ENCODE data around the gene FAM162A. TPM values are rescaled to one million over a fixed set of nuclear protein-coding genes. Genes with fewer than 3 reads are reported as not detected.

FAM162A gene
- total and polyA plus RNA-seq, 11 donors, result 46.7 to 269 (median 109) TPM

DNA sequence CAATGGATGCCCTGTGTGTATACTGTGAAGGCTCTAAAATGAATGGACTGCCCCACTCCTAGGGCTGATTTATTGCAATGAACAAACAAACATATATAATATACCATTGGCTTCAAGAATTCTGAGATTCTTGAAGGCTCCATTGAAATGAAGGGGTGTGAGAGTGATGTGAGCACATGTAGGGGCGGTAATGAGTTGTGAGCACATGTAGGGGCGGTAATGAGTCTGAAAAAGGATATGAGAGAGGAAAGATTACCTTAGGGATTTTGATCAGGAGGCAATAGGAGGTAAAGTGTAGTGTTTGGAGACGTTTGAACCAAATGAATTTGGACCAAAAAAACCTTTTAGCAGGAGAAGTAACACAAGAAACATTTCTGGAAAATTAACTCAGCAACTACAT is 3.7 kb downstream of the FAM162A start:
- Histone ChIP-seq H3K27ac (no peak overlapping the region), H3K4me1 (peaks cover 0 to 45% (median 14%) of the 10 kb centered on the region in 12 donors), H3K9me3 (no peaks in the 10 kb centered on the region), H3K4me3 (no peak overlapping the region), H3K27me3 (no peaks in the 10 kb centered on the region), H3K36me3 (peaks cover 0 to 3% (median 0%) of the 10 kb centered on the region in 9 donors)
- intact Hi-C loops (cut with DNase I), result loop anchor here in 2 of 10 donors (10.0 kb wide), 2 partner anchors 643 to 843 kb away; partner anchors contain the start of genes GOLGB1 (in 1 of the 2) and POLQ (in 1 of the 2)
- WGBS, 4 donors, result 82 to 86% (median 84%) methylated on average over 3 of the region's 3 CpGs
- ATAC-seq (no peak), DNase-seq (no peak)
- TF ChIP-seq POLR2A (IDR thresholded peaks at IDR 0.05), result no peak
- TF ChIP-seq, protein P1, sequence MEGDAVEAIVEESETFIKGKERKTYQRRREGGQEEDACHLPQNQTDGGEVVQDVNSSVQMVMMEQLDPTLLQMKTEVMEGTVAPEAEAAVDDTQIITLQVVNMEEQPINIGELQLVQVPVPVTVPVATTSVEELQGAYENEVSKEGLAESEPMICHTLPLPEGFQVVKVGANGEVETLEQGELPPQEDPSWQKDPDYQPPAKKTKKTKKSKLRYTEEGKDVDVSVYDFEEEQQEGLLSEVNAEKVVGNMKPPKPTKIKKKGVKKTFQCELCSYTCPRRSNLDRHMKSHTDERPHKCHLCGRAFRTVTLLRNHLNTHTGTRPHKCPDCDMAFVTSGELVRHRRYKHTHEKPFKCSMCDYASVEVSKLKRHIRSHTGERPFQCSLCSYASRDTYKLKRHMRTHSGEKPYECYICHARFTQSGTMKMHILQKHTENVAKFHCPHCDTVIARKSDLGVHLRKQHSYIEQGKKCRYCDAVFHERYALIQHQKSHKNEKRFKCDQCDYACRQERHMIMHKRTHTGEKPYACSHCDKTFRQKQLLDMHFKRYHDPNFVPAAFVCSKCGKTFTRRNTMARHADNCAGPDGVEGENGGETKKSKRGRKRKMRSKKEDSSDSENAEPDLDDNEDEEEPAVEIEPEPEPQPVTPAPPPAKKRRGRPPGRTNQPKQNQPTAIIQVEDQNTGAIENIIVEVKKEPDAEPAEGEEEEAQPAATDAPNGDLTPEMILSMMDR (IDR thresholded peaks at IDR 0.05), result no peak

DNA sequence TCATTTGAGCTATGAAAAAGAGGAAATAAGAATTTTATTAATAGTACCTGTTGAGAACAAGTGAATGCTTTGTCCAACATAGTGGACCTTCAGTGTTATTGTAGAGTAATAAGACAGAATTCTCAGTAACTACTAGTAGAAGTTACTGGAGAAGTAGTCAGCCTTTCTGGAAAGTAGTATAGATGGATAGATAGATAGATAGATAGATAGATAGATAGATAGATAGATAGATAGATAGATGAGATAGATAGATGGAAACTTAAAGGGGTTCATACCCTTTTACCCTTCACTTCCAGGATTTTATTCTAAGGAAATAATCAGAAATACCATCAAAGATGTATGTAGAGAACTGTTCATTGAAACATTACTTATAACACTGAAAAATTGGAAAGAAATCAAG is 5.2 kb downstream of the FAM162A start:
- TF ChIP-seq, protein P1 (IDR thresholded peaks at IDR 0.05), result no peak
- TF ChIP-seq POLR2A (IDR thresholded peaks at IDR 0.05), result no peak
- no peaks in the 10 kb centered on the region for H3K27me3 ChIP-seq
- peaks cover 0 to 51% (median 18%) of the 10 kb centered on the region in 12 donors for H3K4me1 ChIP-seq
- intact Hi-C loops (cut with DNase I), result loop anchor here in 2 of 10 donors (10.0 kb wide), 2 partner anchors 644 to 844 kb away; partner anchors contain the start of genes GOLGB1 (in 1 of the 2) and POLQ (in 1 of the 2)
- H3K27ac ChIP-seq, result no peak overlapping the region
- H3K4me3 ChIP-seq, result no peak overlapping the region
- no peaks in the 10 kb centered on the region for H3K9me3 ChIP-seq
- ATAC-seq (no peak), DNase-seq (no peak)
- peaks cover 0 to 7% (median 0%) of the 10 kb centered on the region in 9 donors for H3K36me3 ChIP-seq

DNA sequence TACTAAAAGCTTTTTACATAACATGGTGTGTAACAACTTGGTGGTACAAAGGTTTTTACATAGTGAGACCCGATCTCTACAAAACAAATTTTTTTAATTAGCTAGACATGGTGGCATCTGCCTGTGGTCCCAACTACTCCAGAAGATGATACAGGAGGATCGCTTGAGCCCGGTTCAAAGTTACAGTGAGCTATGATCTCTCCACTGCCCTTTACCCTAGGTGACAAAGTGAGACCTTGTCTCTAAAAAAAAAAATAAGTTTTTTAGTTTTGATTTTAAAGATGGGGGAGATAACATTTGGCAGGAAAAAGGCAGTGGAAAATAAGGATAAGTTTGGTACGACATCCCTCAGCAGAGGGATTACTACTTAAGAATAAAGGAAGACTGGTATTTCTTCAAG is 5.9 kb downstream of the FAM162A start:
- Histone ChIP-seq H3K27ac (peak overlapping the region in 5 of 12 donors; percentile 18 to 42 (median 38)), H3K4me3 (no peak overlapping the region), H3K36me3 (peaks cover 0 to 7% (median 0%) of the 10 kb centered on the region in 9 donors), H3K27me3 (no peaks in the 10 kb centered on the region), H3K4me1 (peaks cover 0 to 45% (median 16%) of the 10 kb centered on the region in 12 donors), H3K9me3 (no peaks in the 10 kb centered on the region)
- TF ChIP-seq, protein P1 (IDR thresholded peaks at IDR 0.05), result no peak
- TF ChIP-seq POLR2A (IDR thresholded peaks at IDR 0.05), result no peak
- 74 to 86% (median 80%) methylated on average over 4 of the region's 4 CpGs for WGBS, 4 donors
- ATAC-seq (no peak), DNase-seq (no peak)
- intact Hi-C loops (cut with DNase I), result loop anchor here in 6 of 10 donors (2.0 to 10.0 kb wide), 5 partner anchors 287 to 845 kb away; partner anchors contain the start of genes GOLGB1 (in 1 of the 6), PARP14 (in 1 of the 6) and POLQ (in 1 of the 6)

DNA sequence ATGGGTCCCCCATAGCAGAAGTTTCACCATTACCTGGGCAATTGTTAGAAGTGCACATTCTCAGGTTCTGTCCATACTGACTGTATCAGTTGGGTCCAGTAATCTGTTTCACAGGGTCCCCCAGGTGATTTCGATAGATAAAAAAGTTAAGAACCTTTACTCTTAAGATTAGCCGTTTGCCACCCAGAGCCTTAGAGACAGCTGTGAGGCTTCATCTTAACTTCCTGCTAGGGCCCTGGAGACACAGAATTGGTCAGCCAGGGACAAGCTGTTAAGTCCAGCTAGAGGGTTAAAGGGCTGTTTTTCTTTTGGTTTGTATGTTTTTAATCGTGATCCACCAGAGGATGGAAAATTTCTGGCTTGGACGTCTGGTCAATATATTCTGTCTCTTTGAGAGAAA is 6.7 kb downstream of the FAM162A start:
- whole genome bisulfite sequencing, 4 donors, result 31 to 49% (median 40%) methylated on average over 4 of the region's 4 CpGs
- intact Hi-C loops (cut with DNase I), result loop anchor here in 5 of 10 donors (2.0 to 10.0 kb wide), 3 partner anchors 287 to 294 kb away; partner anchors contain the start of gene PARP14 (in 1 of the 5)
- DNase-seq (peak in 2 of 5 donors; percentile 23 to 27), ATAC-seq (peak in 2 of 4 donors; percentile 53 to 62)
- H3K36me3 ChIP-seq, result peaks cover 0 to 7% (median 0%) of the 10 kb centered on the region in 9 donors
- H3K9me3 ChIP-seq, result no peaks in the 10 kb centered on the region
- TF ChIP-seq, protein P1 (IDR thresholded peaks at IDR 0.05), result no peak
- no peak for TF ChIP-seq POLR2A (IDR thresholded peaks at IDR 0.05)
- no peak overlapping the region for H3K4me3 ChIP-seq
- H3K27ac ChIP-seq, result peak overlapping the region in 11 of 12 donors; percentile 6 to 42 (median 25)
- peaks cover 0 to 39% (median 16%) of the 10 kb centered on the region in 12 donors for H3K4me1 ChIP-seq
- no peaks in the 10 kb centered on the region for H3K27me3 ChIP-seq

Measured in heart left ventricle (tissue), 16 donors.